Measurements from ENCODE around the gene ADAMTSL1. TPM values are rescaled to one million over a fixed set of nuclear protein-coding genes. Genes with fewer than 3 reads are reported as not detected.

The ADAMTSL1 gene
- total and polyA plus RNA-seq, 2 of the 8 experiments (the other 6 are each of a cell fraction or from before 2014, with no cell fraction given) = 0.84 to 1.1 TPM

DNA sequence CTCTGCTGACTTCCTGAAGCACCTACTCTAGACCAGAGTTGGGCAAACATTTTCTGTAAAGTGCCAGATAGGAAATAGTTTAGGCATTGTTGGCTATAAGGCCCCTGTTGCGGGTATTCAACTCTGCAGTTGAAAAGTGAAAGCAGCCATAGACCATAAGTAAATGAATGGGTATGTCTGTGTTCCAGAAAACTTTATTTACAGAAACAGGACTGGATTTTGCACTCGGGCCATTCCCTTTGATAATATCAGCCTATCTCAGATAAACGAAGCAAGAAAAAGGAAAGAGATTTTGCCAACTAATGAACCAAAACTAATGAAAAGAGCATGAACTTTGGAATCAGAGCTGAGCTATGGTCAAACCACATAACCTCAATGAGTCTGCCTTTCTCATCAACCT is 374.7 kb downstream of the ADAMTSL1 start:
- POLR2A ChIA-PET (ENCODE audit: partially characterized antibody) = no interaction called here
- Histone ChIP-seq H3K27ac (ENCODE audit: low read depth, low read length) (no peak overlapping the region), H3K4me2 (ENCODE audit: insufficient read depth in 1 of 2, low read depth in 2 of 2, low read length in 2 of 2) (no peak overlapping the region), H3K4me1 (replicated peaks in 1 of 4; ENCODE audit: control insufficient read depth in 3 of 4, insufficient read depth in 4 of 4, low read length in 3 of 4) (no peaks in the 10 kb centered on the region), H4K20me1 (replicated peaks in 1 of 2; ENCODE audit: control insufficient read depth in 1 of 2, insufficient read depth in 2 of 2, low read length in 2 of 2) (no peaks in the 10 kb centered on the region), H3K56ac (replicated peaks; ENCODE audit: insufficient read length, low read depth, low read length) (no peak overlapping the region), H2AFZ (ENCODE audit: low read length) (no peak overlapping the region), H3K79me1 (ENCODE audit: low read depth, low read length) (no peaks in the 10 kb centered on the region), H2AK5ac (ENCODE audit: low read depth, low read length) (no peak overlapping the region), H3K14ac (ENCODE audit: insufficient read length) (no peak overlapping the region), H3K4ac (replicated peaks; ENCODE audit: insufficient read length, low read depth, low read length) (no peak overlapping the region), H2BK20ac (ENCODE audit: low read length) (no peak overlapping the region), H3K36me3 (ENCODE audit: control insufficient read depth in 2 of 4, insufficient read depth in 4 of 4, low read length in 3 of 4) (no peaks in the 10 kb centered on the region), H2BK5ac (ENCODE audit: low read depth, low read length) (no peak overlapping the region), H4K5ac (ENCODE audit: insufficient read length, low read depth, low read length) (no peak overlapping the region), H3K23ac (ENCODE audit: insufficient read length) (no peak overlapping the region), H3K18ac (ENCODE audit: extremely low read depth, low read length) (no peak overlapping the region), H3K23me2 (ENCODE audit: low read depth, low read length) (no peaks in the 10 kb centered on the region), H2BK15ac (ENCODE audit: low read length) (no peak overlapping the region), H2BK12ac (ENCODE audit: low read depth, low read length) (no peak overlapping the region), H3K79me2 (ENCODE audit: control insufficient read depth in 1 of 2, insufficient read depth in 2 of 2, low read length in 2 of 2) (no peaks in the 10 kb centered on the region), H3K9ac (replicated peaks in 1 of 4; ENCODE audit: extremely low read depth in 1 of 4, low read depth in 3 of 4, low read length in 3 of 4) (no peak overlapping the region), H3K9me3 (ENCODE audit: insufficient read depth in 2 of 2, low read depth in 1 of 2, low read length in 1 of 2) (peaks cover 11 to 17% of the 10 kb centered on the region in 2 experiments), H4K91ac (replicated peaks; ENCODE audit: insufficient read length, low read length) (no peak overlapping the region), H4K8ac (ENCODE audit: extremely low read depth, insufficient read depth, low read length) (no peak overlapping the region), H2BK120ac (replicated peaks; ENCODE audit: low read depth, low read length) (no peak overlapping the region), H3K4me3 (ENCODE audit: extremely low read depth in 1 of 4, insufficient read depth in 2 of 4, low read depth in 3 of 4, low read length in 4 of 4) (no peak overlapping the region), H3K27me3 (replicated peaks in 1 of 4; ENCODE audit: control insufficient read depth in 3 of 4, extremely low read depth in 1 of 4, insufficient read depth in 3 of 4, low read length in 3 of 4) (no peaks in the 10 kb centered on the region)
- TF ChIP-seq, protein P1, sequence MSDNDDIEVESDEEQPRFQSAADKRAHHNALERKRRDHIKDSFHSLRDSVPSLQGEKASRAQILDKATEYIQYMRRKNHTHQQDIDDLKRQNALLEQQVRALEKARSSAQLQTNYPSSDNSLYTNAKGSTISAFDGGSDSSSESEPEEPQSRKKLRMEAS (IDR thresholded peaks at IDR 0.05) = no peak
- TF ChIP-seq SP2 (IDR thresholded peaks at IDR 0.05; ENCODE audit: low read length) = no peak
- no peak for TF ChIP-seq CHD2 (IDR thresholded peaks at IDR 0.05; ENCODE audit: low read length)
- no peak for TF ChIP-seq TAF7 (optimal IDR thresholded peaks at IDR 0.05; ENCODE audit: borderline replicate concordance, low read depth, low read length)
- TF ChIP-seq CBX8 (IDR thresholded peaks at IDR 0.05; ENCODE audit: borderline replicate concordance, low read depth, low read length) = no peak
- TF ChIP-seq FOSL1 (IDR thresholded peaks at IDR 0.05; ENCODE audit: insufficient read depth, low read depth, low read length) = no peak
- no peak for TF ChIP-seq BCL11A (IDR thresholded peaks at IDR 0.05; ENCODE audit: low read depth in 2 of 2, low read length in 2 of 2)
- TF ChIP-seq JUND (IDR thresholded peaks at IDR 0.05; ENCODE audit: low read length) = no peak
- DNase-seq (ENCODE audit: low read depth in 1 of 2, low spot score in 2 of 2) (no peak), FAIRE-seq (no peak)
- CTCF ChIA-PET (ENCODE audit: partially characterized antibody) = interaction anchor here (1.1 to 1.7 kb wide), 2 partner anchors 16 to 594 kb away, joined by 3 read pairs; no protein-coding TSS in a partner anchor
- WGBS, 2 experiments (ENCODE audit: extremely low coverage in 1 of 2, insufficient coverage in 1 of 2, insufficient read length in 1 of 2, insufficient replicate concordance in 2 of 2, low coverage in 1 of 2, low lambda C conversion rate in 2 of 2, missing lambda C conversion rate in 1 of 2) = 86% methylated on average over 3 of the region's 3 CpGs; no CpG with 5 or more reads in 1 of the 2 experiments

Data from H1 (cell line).